Aorta (tissue), 5 donors: ENCODE results near the gene SLC38A4. TPM values are rescaled to one million over a fixed set of nuclear protein-coding genes. Genes with fewer than 3 reads are reported as not detected.

Experiments
- ATAC-seq: fragments of 200-7000 bp; cut with Tn5 transposase; one replicate; pipeline ENCODE4 v1.9.1; 2022; ENCODE audit warnings: moderate library complexity; ENCODE audit not compliant: low FRiP score
- DNase-seq, 2 donors: peaks; one replicate each; pipeline ENCODE4 v3.0.0-alpha.2; 2020
- H3K27ac ChIP-seq, 2 donors: one replicate each; pipeline ENCODE4 v1.5.1; 2013; ENCODE audit warnings: low read length in 2 of 2, mild to moderate bottlenecking in 2 of 2, moderate library complexity in 2 of 2, control low read depth in 1 of 2, inconsistent platforms in 1 of 2, low read depth in 1 of 2
- H3K27me3 ChIP-seq, 2 donors: one replicate each; pipeline ENCODE4 v1.6.1; 2013; ENCODE audit warnings: control low read depth in 1 of 2, low read length in 1 of 2, mild to moderate bottlenecking in 1 of 2, moderate library complexity in 1 of 2; ENCODE audit not compliant: insufficient read depth in 2 of 2, control insufficient read depth in 1 of 2
- H3K36me3 ChIP-seq, 2 donors: one replicate each; pipeline ENCODE4 v1.6.1; 2013; ENCODE audit warnings: control low read depth in 1 of 2, low read length in 1 of 2, mild to moderate bottlenecking in 1 of 2; ENCODE audit not compliant: insufficient read depth in 2 of 2, control insufficient read depth in 1 of 2
- H3K4me1 ChIP-seq, 2 donors: one replicate each; pipeline ENCODE4 v1.6.1; 2013; ENCODE audit warnings: low read length in 2 of 2, control low read depth in 1 of 2, mild to moderate bottlenecking in 1 of 2, moderate library complexity in 1 of 2; ENCODE audit not compliant: insufficient read depth in 2 of 2, control insufficient read depth in 1 of 2
- H3K4me3 ChIP-seq, 2 donors: one replicate each; pipeline ENCODE4 v1.5.1; 2013; ENCODE audit warnings: low read length in 2 of 2, control low read depth in 1 of 2, mild to moderate bottlenecking in 1 of 2
- H3K9me3 ChIP-seq: one replicate; pipeline ENCODE4 v1.6.1; 2013; ENCODE audit warnings: mild to moderate bottlenecking, low read length; ENCODE audit not compliant: control insufficient read depth
- WGBS, 2 donors: extraction: QIAGEN DNeasy Blood & Tissue Kit; methylation state at CpG; one replicate each; pipeline ENCODE4 v1.1.7; 2013; 5-methylcytosine and 5-hydroxymethylcytosine counted together
- intact Hi-C, 2 donors: fragments of 100-400 bp; cut with DNase I; formaldehyde crosslinking; loops; one replicate each; pipeline versions ENCODE4 v1.14.2 to v1.15.0; 2022
- polyA plus RNA-seq, 2 donors: library from polyadenylated mRNA; stranded (reverse); fragments of 200-250 nt; gene quantifications; one replicate each; pipeline ENCODE4 v1.2.3, GENCODE V29; 2013
- total RNA-seq, 2 donors: library from RNA; stranded (reverse); fragmentation: NEBNext Ultra II Directional; extraction: Animal tissue kit (Norgen Biotek cat#: 25700); gene quantifications; one replicate each; pipeline ENCODE4 v1.2.1, GENCODE V29; 2021
- donor health status: healthy with polysubstance abuse.
- donor health status: Bipolar disorder and iron deficiency.
- donor health status: DM: no; HTN: no; CAD: no.
- donor health status: DM: no; HTN: no; CAD: no.
- donor health status: DM: yes; HTN: yes; CAD: no.

Gene SLC38A4
- total and polyA plus RNA-seq, 4 donors = 0.03 to 0.65 (median 0.12) TPM; not detected in 1

- no peaks in the 10 kb centered on the region for H3K4me1 ChIP-seq
- no peaks in the 10 kb centered on the region for H3K27me3 ChIP-seq
- WGBS, 2 donors = 38 to 40% methylated on average over 3 of the region's 3 CpGs
- DNase-seq (no peak), ATAC-seq (no peak)
- no peak overlapping the region for H3K4me3 ChIP-seq
- H3K9me3 ChIP-seq = no peaks in the 10 kb centered on the region
- intact Hi-C loops = no loop called here
- H3K27ac ChIP-seq = no peak overlapping the region
- no peaks in the 10 kb centered on the region for H3K36me3 ChIP-seq
Measured at GRCh38 chr12:46803517-46803916, 22.3 kb downstream of the SLC38A4 start.

- no peaks in the 10 kb centered on the region for H3K4me1 ChIP-seq
- intact Hi-C loops = no loop called here
- H3K27ac ChIP-seq = no peak overlapping the region
- H3K27me3 ChIP-seq = no peaks in the 10 kb centered on the region
- H3K9me3 ChIP-seq = no peaks in the 10 kb centered on the region
- 22 to 23% methylated on average over 1 of the region's 1 CpG for WGBS, 2 donors
- ATAC-seq (no peak), DNase-seq (no peak)
- no peak overlapping the region for H3K4me3 ChIP-seq
- H3K36me3 ChIP-seq = no peaks in the 10 kb centered on the region
Measured at GRCh38 chr12:46801293-46801692, 24.5 kb downstream of the SLC38A4 start.

GRCh38 chr12:46800160-46800559, 25.6 kb downstream of the SLC38A4 start:
- no peaks in the 10 kb centered on the region for H3K27me3 ChIP-seq
- H3K9me3 ChIP-seq = no peaks in the 10 kb centered on the region
- no peak overlapping the region for H3K27ac ChIP-seq
- intact Hi-C loops = no loop called here
- 82 to 87% methylated on average over 4 of the region's 4 CpGs for WGBS, 2 donors
- DNase-seq = no peak
- no peak overlapping the region for H3K4me3 ChIP-seq
- no peaks in the 10 kb centered on the region for H3K4me1 ChIP-seq
- H3K36me3 ChIP-seq = no peaks in the 10 kb centered on the region
- no peak for ATAC-seq

- intact Hi-C loops = no loop called here
- no peak for DNase-seq
- Histone ChIP-seq H3K9me3 (no peaks in the 10 kb centered on the region), H3K27ac (no peak overlapping the region), H3K27me3 (no peaks in the 10 kb centered on the region), H3K4me1 (no peaks in the 10 kb centered on the region), H3K4me3 (no peak overlapping the region), H3K36me3 (no peaks in the 10 kb centered on the region)
- 96 to 100% methylated on average over 2 of the region's 2 CpGs for WGBS, 2 donors
- ATAC-seq = no peak
Measured at GRCh38 chr12:46798648-46799047, 27.1 kb downstream of the SLC38A4 start.

GRCh38 chr12:46798056-46798455, 27.7 kb downstream of the SLC38A4 start:
- ATAC-seq (no peak), DNase-seq (no peak)
- Histone ChIP-seq H3K9me3 (no peaks in the 10 kb centered on the region), H3K36me3 (no peaks in the 10 kb centered on the region), H3K27me3 (no peaks in the 10 kb centered on the region), H3K4me3 (no peak overlapping the region), H3K27ac (no peak overlapping the region), H3K4me1 (no peaks in the 10 kb centered on the region)
- intact Hi-C loops = no loop called here
- WGBS, 2 donors = 88 to 94% methylated on average over 2 of the region's 2 CpGs

GRCh38 chr12:46795988-46796387, 29.8 kb downstream of the SLC38A4 start:
- H3K4me3 ChIP-seq = no peak overlapping the region
- 95 to 96% methylated on average over 4 of the region's 4 CpGs for WGBS, 2 donors
- no peaks in the 10 kb centered on the region for H3K36me3 ChIP-seq
- H3K9me3 ChIP-seq = no peaks in the 10 kb centered on the region
- H3K4me1 ChIP-seq = no peaks in the 10 kb centered on the region
- intact Hi-C loops = no loop called here
- ATAC-seq = no peak
- DNase-seq = no peak
- no peak overlapping the region for H3K27ac ChIP-seq
- no peaks in the 10 kb centered on the region for H3K27me3 ChIP-seq

- Histone ChIP-seq H3K27me3 (no peaks in the 10 kb centered on the region), H3K9me3 (no peaks in the 10 kb centered on the region), H3K36me3 (no peaks in the 10 kb centered on the region), H3K4me3 (no peak overlapping the region), H3K27ac (no peak overlapping the region), H3K4me1 (no peaks in the 10 kb centered on the region)
- ATAC-seq (no peak), DNase-seq (no peak)
- intact Hi-C loops = no loop called here
- 90 to 94% methylated on average over 1 of the region's 1 CpG for WGBS, 2 donors
Measured at GRCh38 chr12:46794593-46795190, 31.1 kb downstream of the SLC38A4 start.

GRCh38 chr12:46792925-46793324, 32.9 kb downstream of the SLC38A4 start:
- Histone ChIP-seq H3K4me1 (no peaks in the 10 kb centered on the region), H3K4me3 (no peak overlapping the region), H3K36me3 (no peaks in the 10 kb centered on the region), H3K27me3 (no peaks in the 10 kb centered on the region), H3K27ac (no peak overlapping the region), H3K9me3 (no peaks in the 10 kb centered on the region)
- DNase-seq = no peak
- 34 to 59% methylated on average over 3 of the region's 3 CpGs for WGBS, 2 donors
- intact Hi-C loops = no loop called here
- no peak for ATAC-seq

GRCh38 chr12:46790066-46790465, 35.7 kb downstream of the SLC38A4 start:
- no peak for ATAC-seq
- intact Hi-C loops = no loop called here
- no peaks in the 10 kb centered on the region for H3K4me1 ChIP-seq

More at GRCh38 chr12:46790066-46790465, 35.7 kb downstream of the SLC38A4 start:
- Histone ChIP-seq H3K27ac (no peak overlapping the region), H3K9me3 (no peaks in the 10 kb centered on the region), H3K36me3 (no peaks in the 10 kb centered on the region), H3K27me3 (no peaks in the 10 kb centered on the region), H3K4me3 (no peak overlapping the region)
- DNase-seq = no peak
- 59 to 95% methylated on average over 1 of the region's 1 CpG for WGBS, 2 donors
